ENCODE measurements around the gene CCDC186.

GRCh38 chr10:114073395-114074186, 100.4 kb downstream of the CCDC186 start:
- TF ChIP-seq SIN3A (IDR thresholded peaks at IDR 0.05; ENCODE audit: borderline replicate concordance, low read depth, low read length) (no peak), GABPA (IDR thresholded peaks at IDR 0.05; ENCODE audit: low read depth) (no peak), YY1 (IDR thresholded peaks at IDR 0.05; ENCODE audit: low read depth) (no peak), NFIC (IDR thresholded peaks at IDR 0.05; ENCODE audit: borderline replicate concordance) (no peak), CTCF (IDR thresholded peaks at IDR 0.05) (no peak), REST (IDR thresholded peaks at IDR 0.05; ENCODE audit: low read depth, low read length) (no peak), JUND (IDR thresholded peaks at IDR 0.05) (no peak), MXI1 (IDR thresholded peaks at IDR 0.05; ENCODE audit: low read depth, low read length) (no peak), RAD21 (IDR thresholded peaks at IDR 0.05; ENCODE audit: low read length) (no peak), FOSL2 (IDR thresholded peaks at IDR 0.05; ENCODE audit: borderline replicate concordance, low read depth) (no peak), POLR2AphosphoS5 (IDR thresholded peaks at IDR 0.05; ENCODE audit: low read depth, low read length) (no peak), EP300 (IDR thresholded peaks at IDR 0.05; ENCODE audit: borderline replicate concordance in 1 of 2, low read depth in 1 of 2, low read length in 1 of 2) (no peak), ZBTB33 (IDR thresholded peaks at IDR 0.05; ENCODE audit: borderline replicate concordance, low read depth) (no peak), TCF12 (IDR thresholded peaks at IDR 0.05) (no peak)
